Endothelial cell of hepatic sinusoid (primary cell): Measurements from ENCODE around the gene CYP4A11.
"Not testable (repeated sequence)": the region's sequence is repeated elsewhere in the genome, so short reads cannot be mapped to it uniquely, and the experiment has no call there.

ENCODE experiments used
- in situ Hi-C: cut with HindIII; loops from 2 replicates; pipeline ENCODE4 v1.10.0; 2017; ENCODE audit warnings: low sequenced_read_pairs

CYP4A11 gene, protein sequence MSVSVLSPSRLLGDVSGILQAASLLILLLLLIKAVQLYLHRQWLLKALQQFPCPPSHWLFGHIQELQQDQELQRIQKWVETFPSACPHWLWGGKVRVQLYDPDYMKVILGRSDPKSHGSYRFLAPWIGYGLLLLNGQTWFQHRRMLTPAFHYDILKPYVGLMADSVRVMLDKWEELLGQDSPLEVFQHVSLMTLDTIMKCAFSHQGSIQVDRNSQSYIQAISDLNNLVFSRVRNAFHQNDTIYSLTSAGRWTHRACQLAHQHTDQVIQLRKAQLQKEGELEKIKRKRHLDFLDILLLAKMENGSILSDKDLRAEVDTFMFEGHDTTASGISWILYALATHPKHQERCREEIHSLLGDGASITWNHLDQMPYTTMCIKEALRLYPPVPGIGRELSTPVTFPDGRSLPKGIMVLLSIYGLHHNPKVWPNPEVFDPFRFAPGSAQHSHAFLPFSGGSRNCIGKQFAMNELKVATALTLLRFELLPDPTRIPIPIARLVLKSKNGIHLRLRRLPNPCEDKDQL

DNA sequence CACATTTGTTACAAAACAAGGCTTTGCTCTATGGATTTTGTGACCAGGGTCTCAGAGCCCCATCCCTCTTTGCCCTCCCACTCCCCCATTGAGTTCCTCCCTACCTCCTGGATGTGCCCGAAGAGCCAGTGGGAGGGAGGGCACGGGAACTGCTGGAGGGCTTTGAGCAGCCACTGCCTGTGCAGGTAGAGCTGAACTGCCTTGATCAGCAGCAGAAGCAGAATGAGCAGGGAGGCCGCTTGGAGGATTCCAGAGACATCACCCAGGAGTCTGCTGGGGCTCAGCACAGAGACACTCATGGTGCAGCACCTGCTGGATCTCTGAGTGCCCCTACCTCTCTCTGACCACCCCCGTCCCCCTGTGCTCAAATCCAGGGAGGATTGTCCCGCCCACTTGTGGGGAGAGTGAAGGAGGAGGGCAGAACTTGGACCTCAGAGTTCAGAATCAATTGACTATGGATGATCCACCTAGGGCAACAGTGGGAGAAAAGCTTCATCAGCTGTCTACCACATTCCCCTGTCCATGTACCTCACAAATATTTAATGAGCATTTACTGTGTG lies at the start of gene CYP4A11:
Gene CYP4A11, minus strand, starts transcription at position 342 of the 560 bp plus-strand sequence. Its CDS starts 43 bp downstream, at position 299.
- in situ Hi-C loops = no loop called here

DNA sequence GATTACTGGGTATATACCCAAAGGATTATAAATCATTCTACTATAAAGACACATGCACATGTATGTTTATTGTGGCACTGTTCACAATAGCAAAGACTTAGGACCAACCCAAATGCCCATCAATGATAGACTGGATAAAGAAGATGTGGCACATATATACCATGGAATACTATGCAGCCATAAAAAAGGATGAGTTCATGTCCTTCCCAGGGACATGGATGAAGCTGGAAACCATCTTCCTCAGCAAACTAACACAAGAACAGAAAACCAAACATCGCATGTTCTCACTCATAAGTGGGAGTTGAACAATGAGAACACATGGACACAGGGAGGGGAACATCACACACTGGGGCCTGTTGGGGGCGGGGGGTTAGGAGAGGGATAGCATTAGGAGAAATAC lies 49.3 kb upstream of the CYP4A11 start:
- in situ Hi-C loops = not testable (repeated sequence)

DNA sequence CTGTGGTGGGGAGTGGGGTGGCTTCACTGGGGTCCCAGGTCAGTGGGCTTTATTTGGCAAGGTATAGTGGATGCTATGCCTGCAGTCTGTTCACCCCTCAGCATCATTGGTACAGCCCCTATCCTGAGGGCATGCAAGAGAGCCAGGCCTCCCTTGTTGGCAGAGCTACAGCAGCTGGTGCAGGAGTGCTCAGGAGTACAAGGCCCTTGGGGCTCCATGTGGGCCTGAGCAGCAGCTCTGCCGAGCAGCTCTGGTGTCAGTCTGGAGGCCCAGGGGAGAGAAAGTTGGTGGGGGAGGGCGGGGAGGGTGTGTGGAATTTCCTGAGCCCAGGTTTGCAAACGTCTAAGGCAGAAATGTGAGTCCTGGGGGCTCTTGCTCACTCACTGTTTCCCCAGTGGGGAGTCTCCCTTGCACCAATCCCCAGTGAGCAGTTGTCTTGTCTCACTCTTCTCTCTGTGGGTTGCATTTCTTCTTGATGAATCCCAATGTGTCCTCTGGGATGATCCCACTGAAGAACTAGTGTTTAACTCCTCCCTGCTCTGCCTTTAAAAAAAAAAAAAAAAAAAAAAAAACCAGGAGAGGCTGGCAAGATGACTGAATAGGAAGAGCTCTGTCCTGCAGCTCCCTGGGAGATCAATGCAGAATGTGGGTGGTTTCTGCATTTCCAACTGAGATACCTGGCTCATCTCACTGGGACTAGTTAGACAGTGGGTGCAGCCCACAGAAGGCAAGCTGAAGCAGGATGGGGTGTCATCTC lies 42.7 kb upstream of the CYP4A11 start:
- in situ Hi-C loops = no loop called here

DNA sequence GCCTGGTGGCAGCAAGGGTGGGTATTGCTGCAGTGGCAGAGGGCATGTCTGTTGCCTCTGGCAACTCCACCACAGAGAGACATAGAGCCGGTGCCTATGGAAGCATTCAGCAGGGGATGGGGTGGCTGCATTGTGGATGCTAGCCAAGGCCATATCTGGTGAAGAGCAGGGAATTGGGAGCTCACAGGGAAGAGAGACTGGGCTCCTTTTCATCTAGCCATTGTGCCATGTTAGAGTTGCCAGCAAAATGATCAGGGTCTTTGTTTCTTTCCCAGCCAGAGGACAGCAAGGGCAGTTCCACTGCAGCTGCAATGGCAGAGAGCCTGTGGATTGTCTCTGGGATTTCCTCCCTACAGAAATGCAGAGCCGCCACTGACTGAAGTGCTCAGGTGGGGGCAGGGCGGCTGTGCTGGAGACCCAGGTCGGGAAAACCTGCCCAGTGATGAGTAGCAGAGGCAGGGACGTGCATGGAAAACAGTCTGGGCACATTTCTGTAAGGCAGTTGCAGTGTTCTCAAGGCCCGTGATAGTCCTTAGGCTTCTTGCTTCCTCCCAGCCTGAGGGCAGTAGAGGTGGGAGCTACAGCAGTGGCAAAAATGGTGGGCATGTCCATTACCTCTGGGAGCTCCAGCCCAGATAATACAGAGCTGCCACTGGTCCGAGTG lies 42.0 kb upstream of the CYP4A11 start:
- in situ Hi-C loops = no loop called here

GRCh38 chr1:46969014-46969619 lies 27.8 kb upstream of the CYP4A11 start:
- in situ Hi-C loops = no loop called here

GRCh38 chr1:46962272-46962671 lies 21.0 kb upstream of the CYP4A11 start:
- in situ Hi-C loops = not testable (repeated sequence)

- in situ Hi-C loops = no loop called here
Observed at GRCh38 chr1:46961066-46961758, 19.9 kb upstream of the CYP4A11 start.

DNA sequence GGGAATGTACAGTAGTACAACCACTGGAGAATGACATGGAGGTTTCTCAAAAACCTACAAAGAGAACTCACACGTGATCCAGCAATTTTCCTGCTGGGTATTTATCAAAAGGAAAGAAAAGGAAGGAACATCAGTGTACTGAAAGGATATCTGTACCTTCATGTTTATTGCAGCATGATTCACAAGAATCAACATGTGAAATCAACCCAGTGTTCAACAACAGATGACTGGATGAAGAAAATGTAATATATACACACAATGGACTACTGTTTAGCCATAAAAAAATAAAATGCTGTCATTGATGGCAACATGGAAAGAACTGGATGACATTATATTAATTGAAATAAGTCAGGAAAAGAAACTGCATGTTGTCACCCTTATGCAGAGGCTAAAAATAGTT lies 19.0 kb upstream of the CYP4A11 start:
- in situ Hi-C loops = no loop called here

- in situ Hi-C loops = not testable (repeated sequence)
Observed at GRCh38 chr1:46955116-46955515, 13.8 kb upstream of the CYP4A11 start.

GRCh38 chr1:46953847-46954246 lies 12.6 kb upstream of the CYP4A11 start:
- in situ Hi-C loops = not testable (repeated sequence)

- in situ Hi-C loops = not testable (repeated sequence)
Observed at GRCh38 chr1:46949417-46949666, 8.1 kb upstream of the CYP4A11 start.

DNA sequence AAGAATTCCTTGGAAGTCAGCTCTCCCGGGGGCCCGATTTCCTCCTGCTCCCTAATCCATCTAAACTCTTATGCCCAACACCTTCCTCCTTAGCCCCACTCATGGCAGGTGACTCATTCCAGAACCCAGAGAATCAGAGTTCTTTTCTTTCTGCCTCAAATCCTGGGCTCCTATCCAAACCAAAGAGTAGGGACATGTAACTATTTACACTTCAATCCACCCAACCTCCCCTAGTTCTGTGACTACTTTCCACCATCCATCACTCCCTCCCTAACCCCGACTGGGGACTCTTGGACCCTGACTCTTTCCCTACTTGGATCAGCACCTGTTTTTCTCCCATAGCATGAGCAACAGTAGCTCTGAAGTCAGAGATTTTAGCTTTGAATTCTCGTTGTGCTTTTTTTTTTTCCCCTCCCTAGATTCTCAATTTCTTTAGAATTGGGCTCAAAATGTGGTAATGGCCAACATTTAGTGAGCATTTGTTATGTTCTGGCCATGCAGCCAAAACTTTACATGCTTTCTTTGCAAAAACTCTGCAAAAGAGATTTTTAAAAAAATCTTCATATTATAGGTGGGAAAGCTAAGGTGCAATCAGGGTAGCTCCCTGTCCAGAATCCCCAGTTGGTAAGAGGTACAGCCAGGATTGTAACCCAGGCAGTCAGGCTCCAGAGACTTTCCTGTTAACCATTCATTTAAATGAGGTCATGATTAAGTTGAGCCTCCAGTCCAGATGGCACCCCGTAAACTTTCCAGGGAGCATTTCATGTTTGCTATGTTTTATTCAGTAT lies 7.5 kb upstream of the CYP4A11 start:
- in situ Hi-C loops = no loop called here

DNA sequence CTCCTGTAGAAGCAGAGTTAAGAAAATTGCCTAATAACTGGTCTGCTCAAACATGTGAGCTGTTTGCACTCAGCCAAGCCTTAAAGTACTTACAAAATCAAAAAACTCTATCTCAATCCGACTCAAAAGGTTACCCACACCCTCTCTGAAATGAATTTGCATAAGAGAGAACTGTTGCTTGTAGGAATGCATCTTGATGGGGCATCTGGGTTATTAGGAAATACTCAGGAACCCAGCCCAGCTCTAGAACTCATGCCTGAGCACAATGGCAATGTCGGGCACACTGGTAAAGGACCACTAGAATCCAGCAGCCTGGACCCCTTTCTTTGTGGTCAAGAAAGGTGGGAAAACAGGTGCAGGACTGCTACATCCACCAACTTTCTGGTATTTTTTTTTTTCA lies 6.4 kb upstream of the CYP4A11 start:
- in situ Hi-C loops = not testable (repeated sequence)

DNA sequence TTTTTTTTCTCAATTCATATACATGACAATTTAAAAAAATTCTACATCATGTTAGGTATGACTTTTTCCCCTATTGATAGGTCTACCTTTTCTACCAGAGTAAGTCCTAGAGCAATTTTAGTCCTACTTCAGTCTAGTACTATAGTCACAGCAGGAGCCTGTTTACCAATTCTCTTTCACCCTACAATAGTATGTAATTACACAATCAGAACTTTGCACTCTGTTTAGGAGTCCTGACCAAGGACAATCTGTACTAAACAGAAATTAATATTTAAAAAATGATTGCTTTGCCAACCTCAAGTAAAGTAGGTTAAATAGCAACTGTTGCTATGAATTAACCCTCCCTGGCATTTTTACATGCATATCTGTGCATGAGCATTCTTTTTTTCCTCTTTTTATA lies 810 bp upstream of the CYP4A11 start:
- in situ Hi-C loops = no loop called here

GRCh38 chr1:46940307-46940706 lies 969 bp downstream of the CYP4A11 start:
- in situ Hi-C loops = no loop called here

DNA sequence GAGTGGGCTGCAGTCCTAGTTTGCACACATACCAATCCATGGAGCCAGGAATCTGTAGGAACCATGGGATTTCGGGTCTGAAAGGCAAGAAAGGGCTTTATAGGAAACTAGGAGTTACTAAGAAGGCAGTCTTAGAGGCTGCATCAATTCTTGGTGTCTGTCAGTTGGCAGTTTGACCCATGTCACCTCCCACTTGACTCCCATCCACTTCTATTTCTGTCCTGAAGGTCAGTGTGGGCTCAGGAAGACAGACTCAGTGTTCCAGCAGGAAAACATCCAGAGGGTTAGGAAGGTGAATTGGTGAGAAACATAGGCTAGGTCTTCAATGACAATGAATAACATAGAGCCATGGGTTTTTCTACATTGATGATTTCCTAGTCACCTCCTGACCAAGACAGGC lies 4.0 kb downstream of the CYP4A11 start:
- in situ Hi-C loops = no loop called here

- in situ Hi-C loops = no loop called here
Observed at GRCh38 chr1:46936788-46937187, 4.5 kb downstream of the CYP4A11 start.

DNA sequence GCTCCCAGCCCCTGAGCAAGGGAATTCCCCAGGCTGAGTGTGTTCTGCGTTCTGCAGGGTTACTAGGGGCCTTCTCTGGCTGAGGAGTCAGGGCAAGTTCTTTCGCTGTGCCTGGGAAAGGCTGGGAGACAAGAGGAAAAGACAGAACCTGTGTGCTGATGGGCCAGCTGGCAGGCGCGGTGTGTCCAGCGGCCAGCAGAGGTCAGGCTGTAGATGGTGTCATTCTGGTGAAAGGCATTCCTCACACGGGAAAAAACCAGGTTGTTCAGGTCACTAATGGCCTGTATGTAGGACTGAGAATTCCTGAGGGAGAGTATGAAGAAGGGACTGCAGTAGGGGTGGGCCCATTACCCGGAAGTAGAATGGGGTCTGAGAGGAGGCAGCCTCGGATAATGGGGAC lies 6.4 kb downstream of the CYP4A11 start:
- in situ Hi-C loops = not testable (repeated sequence)

DNA sequence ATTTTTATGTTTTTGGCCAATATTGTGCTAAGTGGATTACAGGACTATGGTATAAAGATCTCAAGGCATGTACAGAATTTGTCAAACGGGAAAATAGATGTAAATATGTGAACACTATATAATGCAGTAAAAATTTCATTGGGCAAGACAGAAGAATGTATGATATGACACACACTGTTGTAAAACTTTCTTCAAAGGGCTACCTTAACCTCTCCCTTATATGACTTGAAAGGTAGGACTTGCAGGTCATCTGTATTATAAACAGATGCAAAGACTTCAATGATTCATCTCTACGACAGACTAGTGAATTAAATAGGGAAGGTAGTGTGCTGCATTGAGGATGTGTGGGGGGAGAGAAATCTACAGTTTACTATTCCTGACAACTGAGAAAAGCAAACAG lies 9.3 kb downstream of the CYP4A11 start:
- in situ Hi-C loops = not testable (repeated sequence)

DNA sequence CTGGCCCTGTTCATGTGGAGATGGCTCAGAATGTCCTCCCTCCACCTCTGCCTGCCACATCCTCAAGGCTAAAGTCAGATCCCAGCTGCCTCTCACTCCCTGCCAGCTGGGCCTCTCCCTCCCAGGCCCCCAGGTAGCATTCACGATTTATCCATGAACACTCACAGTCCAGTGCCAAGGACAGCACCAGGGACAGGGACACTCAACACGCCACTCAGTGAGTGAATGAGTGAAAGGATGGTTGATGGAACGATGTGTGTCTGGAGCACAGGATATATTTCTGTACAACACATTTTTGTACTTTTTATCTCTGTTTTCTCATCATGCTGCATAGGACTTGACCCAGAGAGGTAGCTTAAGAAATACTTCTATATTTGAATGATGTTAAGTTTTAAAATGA lies 10.1 kb downstream of the CYP4A11 start:
- in situ Hi-C loops = no loop called here
